Suppressor macrophage treated with lipopolysaccharide for 4 hours (primary cell): ENCODE measurements around the gene TXNRD2.

Source experiments
- DNase-seq: peaks from one replicate; pipeline ENCODE4 v3.0.0-alpha.2; 2020

The TXNRD2 gene

DNA sequence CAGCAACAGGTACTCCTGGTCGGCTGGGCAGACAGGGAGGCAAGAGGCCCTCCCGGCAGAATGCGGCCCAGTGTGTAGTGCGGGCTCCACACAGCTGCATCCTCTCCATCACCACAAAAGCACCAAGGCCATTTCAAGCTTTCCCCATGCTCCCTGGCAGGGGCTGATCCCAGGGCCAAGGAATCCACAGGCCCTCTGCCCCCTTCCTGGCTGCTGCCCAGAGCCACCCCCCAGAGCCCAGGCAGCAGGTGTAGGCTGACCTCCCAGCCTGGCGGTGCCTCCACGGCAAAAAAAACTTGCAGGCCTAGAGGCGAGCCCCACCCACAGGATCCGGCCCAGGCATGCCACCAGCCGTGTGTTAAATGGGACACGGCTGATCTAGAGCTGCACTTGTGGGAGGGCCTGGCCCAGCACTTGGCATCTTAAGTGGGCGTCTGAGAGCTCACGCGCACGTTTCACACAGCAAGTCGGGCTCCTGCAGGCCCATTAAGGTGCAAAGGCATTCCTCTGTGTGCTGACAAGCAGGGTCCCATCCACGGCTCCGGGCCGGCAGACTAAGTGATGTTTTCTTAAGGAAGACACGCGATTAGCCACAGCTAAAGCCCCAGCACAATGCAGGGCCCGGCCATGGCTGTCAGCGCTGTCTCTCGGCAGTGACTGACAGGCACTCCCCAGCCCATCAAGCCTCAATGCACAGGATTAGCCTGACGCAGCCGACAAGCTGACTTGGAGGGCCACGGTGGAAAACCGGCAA lies 67.1 kb downstream of the TXNRD2 start:
- no peak for DNase-seq

GRCh38 chr22:19873960-19874306 lies 67.7 kb downstream of the TXNRD2 start:
- DNase-seq: no peak

- DNase-seq: no peak
Observed at GRCh38 chr22:19873138-19873959, 68.3 kb downstream of the TXNRD2 start.

DNA sequence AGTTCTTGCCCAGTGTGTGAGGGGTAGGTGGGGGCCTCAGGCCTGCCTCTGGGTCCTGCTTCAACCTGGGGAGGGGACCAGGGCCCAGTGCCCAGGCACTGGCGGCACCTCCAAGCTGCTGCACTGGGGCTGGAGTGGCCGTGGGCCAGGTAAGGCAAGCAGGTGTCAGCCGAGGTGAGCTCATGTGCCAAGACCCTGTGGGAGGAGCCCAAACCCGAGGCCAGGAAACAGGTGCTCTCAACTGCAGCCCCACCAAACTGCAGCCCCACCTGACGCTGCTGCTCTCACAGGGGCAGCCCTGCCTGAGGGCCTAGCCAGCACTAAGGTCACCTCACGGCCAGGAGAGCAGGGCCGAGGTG lies 68.9 kb downstream of the TXNRD2 start:
- no peak for DNase-seq

- no peak for DNase-seq
Observed at GRCh38 chr22:19871845-19872778, 69.5 kb downstream of the TXNRD2 start.

GRCh38 chr22:19871023-19871844 lies 70.4 kb downstream of the TXNRD2 start:
- no peak for DNase-seq

DNA sequence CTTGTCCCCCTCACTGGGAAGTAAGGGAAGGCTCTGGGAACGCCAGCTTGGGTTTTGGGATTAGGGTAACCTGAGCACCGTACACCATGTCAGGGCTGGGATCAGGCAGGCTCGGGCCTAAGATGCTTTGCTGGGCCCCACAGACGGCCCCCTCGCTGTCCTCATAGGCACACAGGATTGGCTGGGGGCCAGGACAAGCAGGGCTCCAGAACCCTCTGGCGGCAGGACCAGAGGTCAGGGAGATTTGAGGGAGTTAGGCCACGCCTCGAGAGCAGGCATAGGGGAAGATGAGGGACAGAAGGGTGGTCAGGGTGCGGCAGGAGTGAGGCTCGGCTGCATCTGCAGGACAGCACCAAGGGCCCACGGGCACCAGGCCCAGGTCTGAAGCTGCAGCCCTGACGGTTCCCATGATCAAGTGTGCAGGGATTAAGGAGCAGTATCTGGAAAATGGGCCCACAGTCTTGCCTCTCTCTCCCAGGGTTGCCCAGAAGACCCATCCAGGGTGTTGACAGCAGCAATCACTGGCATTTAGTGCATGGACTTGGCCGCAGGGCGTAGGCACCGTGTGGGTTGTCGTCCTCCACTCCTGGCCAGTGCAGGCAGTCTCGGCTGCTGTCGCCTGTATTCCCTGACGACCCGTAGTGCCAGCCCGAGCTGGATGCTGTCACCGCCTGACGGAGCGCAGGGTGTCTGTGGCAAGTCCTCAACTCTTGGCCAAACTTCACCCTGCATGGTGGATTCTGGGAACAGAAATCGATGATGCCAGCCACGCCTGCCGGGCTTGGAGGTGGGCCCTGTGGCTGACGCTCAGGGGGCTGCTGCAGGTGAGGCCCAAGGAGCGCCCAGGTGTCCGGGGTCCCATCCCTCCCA lies 71.2 kb downstream of the TXNRD2 start:
- DNase-seq: no peak

GRCh38 chr22:19869497-19870152 lies 72.0 kb downstream of the TXNRD2 start:
- DNase-seq: no peak

- DNase-seq: no peak
Observed at GRCh38 chr22:19868773-19869471, 72.7 kb downstream of the TXNRD2 start.

GRCh38 chr22:19868333-19868732 lies 73.3 kb downstream of the TXNRD2 start:
- DNase-seq: no peak

GRCh38 chr22:19867617-19868016 lies 74.0 kb downstream of the TXNRD2 start:
- no peak for DNase-seq

- no peak for DNase-seq
Observed at GRCh38 chr22:19866665-19867009, 75.0 kb downstream of the TXNRD2 start.

- peak; percentile 60 for DNase-seq
Observed at GRCh38 chr22:19865141-19865829, 76.3 kb downstream of the TXNRD2 start.

DNA sequence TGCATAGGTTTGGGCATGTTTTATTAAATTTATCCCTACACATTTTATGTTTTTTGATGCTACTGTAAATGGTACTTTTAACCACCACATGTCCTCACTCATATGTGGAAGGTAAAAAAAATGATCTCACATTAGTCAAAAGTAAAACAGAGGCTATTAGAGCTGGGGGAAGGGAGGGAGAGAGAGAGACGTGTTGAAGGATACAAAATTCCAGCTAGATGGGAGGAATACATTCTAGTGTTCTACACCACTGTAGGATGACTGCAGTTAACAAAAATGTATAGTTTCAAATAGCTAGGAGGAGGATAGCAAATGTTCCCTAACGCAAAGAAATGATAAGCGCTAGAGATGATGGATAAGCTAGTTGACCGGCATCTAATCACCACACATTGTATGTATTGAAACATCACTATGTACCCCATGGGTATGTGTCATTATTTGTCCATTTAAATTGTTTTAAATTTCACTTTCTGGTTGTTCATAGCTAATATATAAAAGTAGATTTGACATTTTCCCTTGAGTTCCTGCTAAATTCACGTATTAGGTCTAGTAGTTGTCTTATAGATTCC lies 77.0 kb downstream of the TXNRD2 start:
- no peak for DNase-seq

DNA sequence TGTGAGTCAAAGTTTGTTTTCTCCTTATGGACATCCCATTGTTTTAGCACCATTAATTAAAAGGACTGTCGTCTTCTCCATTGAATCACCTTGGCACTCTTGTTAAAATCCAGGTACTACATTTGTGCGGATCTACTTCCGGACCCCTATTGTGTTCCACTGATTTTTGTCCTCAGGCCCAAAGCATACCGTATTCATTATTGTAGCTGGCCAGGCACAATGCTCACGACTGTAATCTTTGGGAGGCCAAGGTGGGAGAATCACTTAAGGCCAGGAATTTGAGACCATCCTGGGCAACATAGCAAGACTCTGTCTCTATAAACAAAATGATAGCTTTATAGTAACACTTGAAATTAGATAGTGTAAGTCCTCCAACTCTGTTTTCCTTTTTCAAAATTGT lies 78.0 kb downstream of the TXNRD2 start:
- DNase-seq: no peak

GRCh38 chr22:19862619-19863246 lies 78.9 kb downstream of the TXNRD2 start:
- DNase-seq: no peak

DNA sequence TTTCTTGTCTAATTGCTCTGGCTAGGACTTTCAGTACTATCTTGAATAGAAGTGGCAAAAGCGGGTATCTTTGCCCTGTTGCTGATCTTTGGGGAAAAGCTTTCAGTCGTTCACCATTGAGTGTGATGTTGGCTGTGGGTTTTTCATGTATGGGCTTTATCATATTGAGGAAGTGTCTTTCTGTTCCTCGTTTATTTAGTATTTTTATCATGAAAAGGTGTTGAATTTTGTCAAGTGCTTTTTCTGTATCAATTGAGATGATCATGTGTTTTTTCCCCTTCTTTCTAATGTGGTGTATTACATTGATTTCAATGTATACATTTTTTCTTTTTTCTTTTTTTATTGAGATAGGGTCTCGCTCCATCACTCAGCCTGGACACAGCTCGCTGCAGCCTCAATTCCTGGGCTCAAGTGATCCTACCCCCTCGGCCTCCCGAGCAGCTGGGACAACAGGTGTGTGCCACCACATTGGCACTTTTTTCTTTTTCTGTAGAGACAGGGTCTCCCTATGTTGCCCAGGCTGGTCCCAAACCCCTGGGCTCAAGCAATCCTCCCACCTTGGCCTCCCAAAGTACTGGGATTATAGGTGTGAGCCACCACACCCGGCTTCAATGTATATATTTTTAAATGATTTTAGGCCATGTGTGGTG lies 81.6 kb downstream of the TXNRD2 start:
- DNase-seq: no peak

- DNase-seq: no peak
Observed at GRCh38 chr22:19857382-19857781, 84.2 kb downstream of the TXNRD2 start.
